ENCODE data around the gene HEATR3.
"Not testable (repeated sequence)": the region's sequence is repeated elsewhere in the genome, so short reads cannot be mapped to it uniquely, and the experiment has no call there.

Gene HEATR3

DNA sequence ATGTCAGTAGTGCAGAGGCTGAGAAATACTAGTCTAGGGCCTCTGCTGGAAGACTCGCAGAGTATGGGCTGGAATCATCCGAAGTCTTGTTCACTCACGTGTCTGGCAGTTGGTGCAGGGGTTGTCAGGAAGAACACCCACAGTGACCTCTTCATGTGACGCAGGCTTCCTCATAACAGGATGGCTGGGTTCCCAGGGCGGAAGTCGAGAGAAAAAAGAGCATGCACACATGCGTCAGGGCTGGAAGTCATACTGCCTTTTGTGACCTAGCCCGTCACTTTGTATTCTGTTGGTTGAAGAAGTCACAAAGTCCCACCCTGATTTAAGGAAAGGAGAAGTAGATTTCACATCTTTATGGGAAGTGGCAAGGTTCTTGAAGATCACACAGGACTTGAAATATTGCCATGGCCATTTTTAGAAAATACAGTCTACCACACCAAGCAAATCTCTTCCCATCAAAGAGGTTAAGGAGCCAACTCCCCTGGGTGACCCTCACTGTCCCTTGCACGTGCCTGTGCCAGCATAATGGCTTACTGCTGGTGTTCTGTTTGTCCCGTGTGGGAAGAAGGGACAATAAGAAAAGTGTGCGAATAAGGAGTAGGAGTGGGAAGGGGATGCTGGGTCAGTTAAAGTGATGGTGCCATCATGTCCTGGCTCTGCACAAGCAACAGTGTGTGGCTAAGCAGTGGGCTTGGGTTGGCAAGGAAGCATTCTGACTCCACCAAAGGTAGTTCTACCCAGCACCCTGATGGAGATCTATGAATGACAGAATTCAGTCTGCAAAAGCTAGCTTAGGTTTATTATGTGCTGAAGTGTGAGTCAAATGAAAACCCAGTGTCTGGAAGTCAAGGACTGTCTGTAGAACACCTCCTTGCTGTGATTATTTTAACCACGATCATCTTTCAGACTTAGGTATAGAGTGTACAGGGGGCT is 28.1 kb downstream of the HEATR3 start:
- no peak for FAIRE-seq
- no peak for DNase-seq (ENCODE audit: insufficient read length, low spot score)

DNA sequence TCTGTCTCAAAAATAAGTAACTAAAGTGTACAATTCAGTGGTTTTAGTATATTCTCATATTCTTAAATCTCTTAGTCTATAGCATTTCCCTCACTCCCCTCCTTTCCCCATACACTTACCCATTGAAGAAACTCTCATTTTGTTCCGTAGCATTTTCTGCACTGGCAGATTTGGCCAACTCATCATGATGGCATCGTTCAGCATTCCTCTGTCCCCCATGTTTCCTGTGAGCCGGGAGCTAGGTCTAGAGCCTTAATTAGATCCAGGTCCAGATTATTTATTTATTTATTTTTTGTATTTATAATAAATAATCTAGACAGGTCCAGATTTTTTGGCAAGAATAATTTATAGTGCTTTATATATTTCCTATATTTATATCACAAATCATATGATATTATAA is 31.0 kb downstream of the HEATR3 start:
- FAIRE-seq (no peak), DNase-seq (ENCODE audit: insufficient read length, low spot score) (peak; percentile 13)

DNA sequence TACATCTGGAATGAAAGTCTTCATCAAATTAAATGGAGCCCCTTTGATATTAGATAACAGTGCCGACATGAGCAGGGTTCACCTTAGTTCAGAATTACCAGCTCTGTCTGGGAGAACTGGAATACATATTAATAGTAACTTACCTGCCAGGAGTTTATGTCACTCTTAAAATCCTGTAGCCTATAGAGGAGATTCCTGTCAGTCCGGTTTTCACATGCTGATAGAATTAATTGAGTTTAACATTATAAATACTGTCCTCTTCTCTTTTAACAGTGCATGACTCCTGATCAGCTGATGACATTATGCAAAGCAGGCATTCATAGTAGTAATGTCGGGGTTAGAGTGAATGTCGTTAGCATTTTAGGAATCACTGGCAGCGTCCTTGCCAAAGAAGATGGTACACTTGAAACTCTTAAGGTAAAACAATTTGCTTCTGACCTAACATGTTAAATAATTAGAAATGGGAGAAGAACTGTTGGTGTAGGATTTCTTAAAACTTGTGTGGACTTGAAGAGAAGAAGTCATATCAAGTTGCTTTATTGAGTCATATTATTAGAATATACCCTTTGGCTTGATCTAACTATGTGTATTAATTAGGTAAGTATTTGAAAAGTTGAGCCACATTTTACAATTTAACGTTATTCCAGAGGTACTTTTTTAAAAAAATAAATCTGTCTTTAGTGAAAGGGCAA is 34.3 kb downstream of the HEATR3 start:
- no peak for DNase-seq (ENCODE audit: insufficient read length, low spot score)
- no peak for FAIRE-seq

DNA sequence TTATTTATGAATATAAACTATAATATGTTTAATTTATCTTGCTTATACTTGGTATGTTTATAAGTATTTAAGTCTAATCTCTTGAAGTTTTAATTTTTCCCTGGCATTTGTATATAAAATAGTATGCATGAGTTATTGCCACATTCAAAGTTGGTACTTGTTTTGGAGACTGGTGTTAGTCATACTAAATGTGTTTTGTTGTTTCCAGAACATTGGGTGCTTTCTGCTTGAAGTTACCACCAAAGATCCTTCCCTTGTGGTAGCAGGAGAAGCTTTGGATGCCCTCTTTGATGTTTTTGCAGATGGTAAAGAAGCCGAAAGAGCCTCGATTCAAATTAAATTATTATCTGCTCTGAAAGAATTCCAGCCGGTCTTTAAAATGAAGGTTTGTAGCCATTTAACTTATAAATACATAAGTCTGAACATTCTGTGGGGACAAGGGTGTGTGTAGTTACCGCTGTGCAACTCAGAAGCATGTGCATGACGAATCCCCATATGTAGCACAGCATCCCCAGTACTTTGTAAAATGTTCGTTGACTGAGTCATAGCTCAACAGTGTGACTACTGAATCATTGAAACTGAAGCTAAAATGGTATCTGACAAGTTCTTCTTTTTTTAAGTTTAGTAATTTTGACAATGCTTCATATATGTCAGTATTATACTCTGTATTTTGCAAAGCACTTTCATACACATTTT is 36.4 kb downstream of the HEATR3 start:
- DNase-seq (ENCODE audit: insufficient read length, low spot score) (no peak), FAIRE-seq (no peak)

DNA sequence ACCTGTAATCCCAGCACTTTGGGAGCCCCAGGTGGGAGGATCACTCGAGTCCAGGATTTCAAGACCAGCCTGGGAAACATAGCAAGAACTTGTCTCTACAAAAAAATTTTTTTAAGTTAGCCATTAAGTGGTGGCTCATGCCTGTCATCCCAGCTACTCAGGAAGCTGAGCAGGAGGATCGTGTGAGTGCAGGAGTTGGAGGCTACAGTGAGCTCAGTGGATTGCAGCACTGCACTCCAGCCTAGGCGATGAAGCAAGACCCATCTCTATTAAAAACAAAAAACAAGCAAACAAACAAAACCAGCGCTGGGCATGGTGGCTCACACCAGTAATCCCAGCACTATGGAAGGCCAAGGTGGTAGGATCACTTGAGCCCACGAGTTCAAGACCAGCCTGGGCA is 38.0 kb downstream of the HEATR3 start:
- DNase-seq (ENCODE audit: insufficient read length, low spot score) = no peak
- FAIRE-seq = no peak

DNA sequence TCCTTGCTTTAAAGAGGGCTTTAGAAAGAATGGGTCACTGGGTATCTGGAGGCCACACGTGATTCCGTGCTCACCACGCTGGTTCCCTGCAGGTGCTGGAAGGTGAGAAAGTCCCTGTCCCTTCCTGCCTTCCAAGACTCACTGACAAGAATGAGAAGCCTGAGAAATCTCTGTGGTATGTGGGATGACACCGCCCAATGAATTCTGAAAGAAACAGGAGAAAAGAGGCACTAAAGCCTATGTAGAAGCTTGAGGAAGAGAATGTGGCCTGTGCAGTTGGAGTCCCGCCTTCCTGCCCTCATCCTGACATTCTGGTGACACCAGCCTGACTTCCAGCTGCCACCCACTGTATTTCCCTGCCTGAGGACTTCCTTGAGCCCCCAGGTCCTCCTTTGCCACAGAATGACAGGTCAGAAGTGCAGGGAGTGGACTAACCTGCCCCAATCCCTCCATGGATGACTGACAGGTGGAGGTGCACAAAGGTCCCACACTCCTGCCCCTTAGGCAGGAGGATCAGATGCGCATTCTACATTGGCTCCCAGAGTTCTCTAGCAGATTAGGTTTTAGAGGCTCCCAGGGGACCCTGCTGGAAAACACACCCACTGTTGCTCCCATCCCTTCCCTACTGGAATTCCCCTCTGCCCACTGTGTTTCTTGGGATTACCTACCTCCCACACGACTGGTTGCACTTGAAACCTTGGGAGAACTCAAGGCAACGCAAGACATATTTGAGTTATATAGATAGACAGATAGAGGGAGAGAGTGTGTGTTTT is 48.8 kb downstream of the HEATR3 start:
- FAIRE-seq = no peak
- DNase-seq (ENCODE audit: insufficient read length, low spot score) = peak; percentile 7

DNA sequence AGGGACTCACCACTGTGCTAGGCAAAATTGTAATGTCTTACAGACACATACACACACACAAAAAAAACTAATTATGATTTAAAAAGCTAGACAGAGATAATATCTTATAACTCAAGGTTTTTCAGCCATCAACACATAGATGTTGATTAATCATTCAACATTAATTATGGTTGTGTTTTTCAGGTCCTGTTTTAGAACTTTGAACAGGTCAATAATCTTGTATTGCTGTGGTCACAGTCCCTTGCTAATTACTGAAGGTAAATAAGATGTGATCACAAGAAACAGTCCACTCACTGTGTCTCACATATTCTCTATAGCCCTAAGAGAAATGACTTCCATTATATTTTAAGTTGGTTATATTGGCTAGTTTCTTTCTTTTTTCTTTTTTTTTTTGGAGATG is 54.9 kb downstream of the HEATR3 start:
- no peak for DNase-seq (ENCODE audit: insufficient read length, low spot score)
- no peak for FAIRE-seq

DNA sequence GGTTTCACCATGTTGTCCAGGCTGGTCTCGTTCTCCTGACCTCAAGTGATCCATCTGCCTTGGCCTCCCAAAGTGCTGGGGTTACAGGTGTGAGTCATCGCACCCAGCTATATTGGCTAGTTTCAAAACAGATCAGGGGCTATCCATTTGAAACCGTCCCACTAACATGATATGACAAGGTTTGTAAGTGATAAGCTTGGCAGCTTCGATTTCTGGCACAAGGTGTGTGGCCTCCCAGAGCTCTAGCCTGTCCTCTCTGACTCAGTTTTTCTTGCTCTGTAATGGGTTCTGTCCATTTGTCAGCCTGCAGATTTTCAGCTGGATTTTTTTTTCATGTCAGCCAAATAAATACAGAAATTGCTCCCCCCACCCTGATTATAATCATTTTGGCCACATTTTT is 55.5 kb downstream of the HEATR3 start:
- DNase-seq (ENCODE audit: insufficient read length, low spot score) = no peak
- no peak for FAIRE-seq

DNA sequence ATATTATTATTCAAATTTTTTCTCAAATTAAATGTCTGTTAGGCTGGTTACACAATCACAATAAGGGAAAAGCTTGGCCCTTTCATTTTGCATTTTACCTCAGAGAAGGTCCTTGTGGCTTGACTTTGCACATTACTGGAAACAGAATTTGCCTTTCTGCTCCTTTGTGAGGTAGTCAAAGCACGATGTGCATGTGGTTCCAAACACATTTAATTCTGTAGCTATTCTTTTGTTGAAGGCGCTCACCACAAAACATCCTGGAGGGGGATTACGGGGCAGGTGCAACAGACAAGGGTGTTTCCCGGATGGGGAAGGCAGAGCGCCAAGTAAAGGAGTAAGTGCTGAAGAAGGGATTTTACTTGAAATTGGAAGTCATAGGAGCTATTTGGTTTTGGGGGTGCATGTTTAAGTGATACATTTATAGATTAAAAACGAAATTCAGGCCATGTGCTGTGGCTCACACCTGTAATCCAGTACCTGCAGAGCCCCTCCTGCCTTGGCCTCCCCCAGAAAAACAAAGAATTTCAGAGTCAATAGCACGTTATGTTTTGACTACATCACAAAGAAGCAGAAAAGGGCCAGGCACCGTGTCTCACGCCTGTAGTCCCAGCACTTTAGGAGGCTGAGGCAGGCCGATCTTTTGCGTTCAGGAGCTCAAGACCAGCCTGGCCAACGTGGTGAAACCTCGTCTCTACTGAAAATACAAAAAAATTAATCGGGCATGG is 56.1 kb downstream of the HEATR3 start:
- DNase-seq (ENCODE audit: insufficient read length, low spot score) (no peak), FAIRE-seq (no peak)

DNA sequence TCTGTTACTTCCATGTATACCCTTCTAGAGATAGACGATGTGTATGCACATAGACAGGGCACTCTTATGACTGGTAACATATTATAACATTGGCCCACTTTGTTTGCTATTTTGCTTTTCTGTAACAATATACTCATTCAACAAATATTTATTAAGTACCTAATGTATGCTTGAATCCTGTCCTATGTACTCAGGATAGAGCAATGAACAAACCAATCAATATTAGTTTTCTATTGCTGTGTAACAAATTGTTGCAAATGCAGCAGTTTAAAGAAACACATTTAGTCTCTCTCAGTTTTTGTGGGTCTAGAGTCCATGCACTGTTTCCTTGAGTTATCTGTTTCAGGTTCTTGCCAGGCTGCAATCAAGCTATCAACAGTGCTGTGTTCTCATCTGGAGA is 57.6 kb downstream of the HEATR3 start:
- FAIRE-seq = no peak
- DNase-seq (ENCODE audit: insufficient read length, low spot score) = no peak

DNA sequence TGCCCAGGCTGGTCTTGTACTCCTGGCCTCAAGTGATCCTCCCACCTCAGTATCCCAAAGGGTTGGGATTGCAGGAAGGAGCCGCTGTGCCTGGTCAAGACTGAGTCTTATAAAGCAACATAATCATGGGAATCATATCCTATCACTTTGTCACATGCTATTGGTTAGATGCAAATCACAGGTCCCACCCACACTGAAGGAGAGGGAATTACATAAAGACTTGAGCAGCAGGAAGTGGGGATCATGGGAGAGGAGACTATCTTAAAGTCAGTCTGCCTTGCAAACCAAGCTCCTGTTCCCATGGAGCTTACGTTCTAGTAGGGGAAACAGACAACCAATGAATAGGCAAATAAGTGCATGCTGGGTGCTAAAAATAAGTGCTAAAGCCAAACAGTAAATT is 59.0 kb downstream of the HEATR3 start:
- FAIRE-seq = no peak
- no peak for DNase-seq (ENCODE audit: insufficient read length, low spot score)

DNA sequence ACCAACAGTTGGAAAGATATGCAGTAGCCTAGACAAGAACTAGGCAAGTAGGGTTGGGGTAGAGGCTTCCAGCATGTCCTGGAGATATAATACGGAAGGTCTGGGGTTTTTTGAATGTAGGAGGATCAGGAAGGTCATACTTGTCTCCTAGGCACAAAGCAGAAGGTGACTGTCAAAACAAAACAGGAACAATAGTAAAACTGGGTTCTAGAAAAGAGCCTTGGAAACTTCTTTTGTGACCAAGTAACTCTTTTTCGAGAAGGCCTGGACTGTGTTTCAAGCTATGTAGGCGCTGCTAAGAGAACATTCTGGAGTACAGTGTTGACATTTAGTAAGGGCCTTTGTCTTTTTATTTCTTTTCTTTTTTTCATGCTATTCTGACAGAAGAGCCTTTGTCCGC is 60.4 kb downstream of the HEATR3 start:
- DNase-seq (ENCODE audit: insufficient read length, low spot score) (no peak), FAIRE-seq (no peak)

DNA sequence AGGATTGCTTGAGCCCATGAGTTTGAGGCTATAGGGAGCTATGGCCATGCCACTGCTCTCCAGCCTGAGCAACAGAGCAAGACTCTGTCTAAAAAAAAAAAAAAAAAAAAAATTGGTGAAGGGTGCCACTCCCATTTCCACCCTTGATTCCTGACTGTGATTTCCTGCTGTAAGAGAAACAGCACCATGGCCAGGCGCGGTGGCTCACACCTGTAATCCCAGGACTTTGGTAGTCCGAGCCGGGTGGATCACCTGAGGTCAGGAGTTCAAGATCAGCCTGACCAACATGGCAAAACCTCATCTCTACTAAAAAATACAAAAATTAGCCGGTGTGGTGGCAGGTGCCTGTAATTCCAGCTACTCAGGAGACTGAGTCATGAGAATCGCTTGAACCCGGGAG is 66.8 kb downstream of the HEATR3 start:
- DNase-seq (ENCODE audit: insufficient read length, low spot score); FAIRE-seq: not testable (repeated sequence)

DNA sequence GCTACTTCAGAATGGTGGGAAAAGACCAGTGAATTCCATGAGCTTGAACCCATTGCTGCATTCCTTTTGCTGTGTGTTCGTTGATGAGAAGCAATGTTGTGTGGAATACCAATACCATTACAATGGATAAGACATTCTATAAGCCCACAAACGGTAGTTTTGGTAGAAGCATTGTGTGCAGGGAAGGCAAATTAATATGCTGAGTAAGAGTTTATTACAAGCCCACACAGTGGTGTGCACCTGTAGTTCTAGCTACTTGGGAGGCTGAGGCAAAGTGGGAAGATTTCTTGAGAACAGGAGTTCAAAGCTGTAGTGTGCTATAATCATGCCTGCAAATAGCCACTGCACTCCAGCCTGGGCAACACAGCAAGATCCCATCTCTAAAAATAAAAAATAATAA is 67.4 kb downstream of the HEATR3 start:
- DNase-seq (ENCODE audit: insufficient read length, low spot score) = no peak
- FAIRE-seq = no peak

DNA sequence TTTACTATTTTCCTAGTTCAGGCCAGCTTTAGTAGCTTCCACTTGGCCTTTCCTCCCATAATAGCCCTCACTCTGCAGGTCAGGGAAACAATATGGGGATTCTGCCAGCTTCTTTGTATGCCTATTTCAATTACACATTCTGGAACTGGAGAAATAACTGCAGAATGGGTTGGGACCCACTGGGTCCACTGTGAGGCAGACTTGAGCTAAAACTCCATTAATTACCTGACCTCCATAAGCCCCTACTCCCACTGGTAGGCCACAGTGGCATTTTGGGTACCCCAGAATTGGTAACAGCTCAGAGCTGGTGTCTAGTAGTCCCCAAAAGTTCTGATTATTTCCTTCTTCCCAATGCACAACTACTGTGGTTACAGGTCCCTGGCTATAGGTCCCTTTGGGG is 70.6 kb downstream of the HEATR3 start:
- DNase-seq (ENCODE audit: insufficient read length, low spot score) = no peak
- FAIRE-seq = no peak

DNA sequence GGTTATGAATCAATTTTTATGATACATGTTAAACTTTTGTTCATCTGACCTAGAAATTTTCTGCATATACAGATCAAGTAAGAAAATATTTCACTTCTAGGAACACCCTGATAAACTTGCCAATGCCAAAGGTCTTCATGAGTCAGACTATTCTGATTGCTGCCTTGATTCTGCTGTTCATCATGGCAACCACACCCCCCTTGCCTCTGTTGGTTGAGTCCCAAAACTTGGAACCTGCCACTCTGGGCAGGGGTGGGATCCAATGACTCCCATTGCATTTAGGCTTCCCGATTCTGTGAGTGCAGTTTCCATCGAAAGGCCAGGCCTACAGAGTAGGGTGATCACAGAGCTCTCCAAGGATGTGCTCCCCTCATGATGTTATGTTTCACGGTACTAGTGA is 71.5 kb downstream of the HEATR3 start:
- DNase-seq (ENCODE audit: insufficient read length, low spot score) = no peak
- no peak for FAIRE-seq

DNA sequence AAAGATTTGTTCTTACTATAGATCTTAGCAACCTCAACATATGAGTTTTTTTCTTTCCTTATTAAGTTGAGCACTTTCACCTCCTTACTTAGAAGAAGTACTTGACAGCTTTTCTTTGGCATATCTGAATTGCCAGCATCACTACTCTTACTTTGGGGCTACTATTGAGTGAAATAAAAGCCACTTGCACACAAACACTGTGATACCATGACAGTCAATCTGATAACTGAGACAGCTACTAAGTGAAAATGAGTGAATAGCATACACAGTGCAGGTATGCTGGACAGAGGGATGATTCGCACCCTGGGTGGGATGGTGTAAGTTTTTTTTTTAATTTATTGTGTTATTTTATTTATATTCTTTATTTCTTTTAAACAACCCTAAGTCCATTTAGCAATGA is 73.8 kb downstream of the HEATR3 start:
- DNase-seq (ENCODE audit: insufficient read length, low spot score) = no peak
- FAIRE-seq = no peak

DNA sequence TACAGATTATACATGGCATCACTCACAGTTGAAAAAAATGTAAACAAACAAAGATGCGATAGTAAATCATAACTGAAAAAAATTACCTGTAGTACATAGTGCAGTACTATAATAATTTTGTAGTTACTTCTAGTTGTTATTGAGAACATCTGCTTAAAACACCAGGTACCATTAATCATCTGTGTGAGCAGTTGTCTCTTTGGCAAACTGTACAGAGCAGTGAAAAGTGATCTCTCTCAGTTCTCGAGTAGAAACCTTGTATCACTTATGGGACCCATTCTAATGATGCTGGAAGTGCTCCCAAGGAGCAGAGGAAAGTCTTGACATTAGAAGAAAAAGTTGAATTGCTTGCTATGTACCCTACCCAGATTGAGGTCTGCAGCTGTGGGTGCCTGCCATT is 78.4 kb downstream of the HEATR3 start:
- no peak for DNase-seq (ENCODE audit: insufficient read length, low spot score)
- FAIRE-seq = no peak

DNA sequence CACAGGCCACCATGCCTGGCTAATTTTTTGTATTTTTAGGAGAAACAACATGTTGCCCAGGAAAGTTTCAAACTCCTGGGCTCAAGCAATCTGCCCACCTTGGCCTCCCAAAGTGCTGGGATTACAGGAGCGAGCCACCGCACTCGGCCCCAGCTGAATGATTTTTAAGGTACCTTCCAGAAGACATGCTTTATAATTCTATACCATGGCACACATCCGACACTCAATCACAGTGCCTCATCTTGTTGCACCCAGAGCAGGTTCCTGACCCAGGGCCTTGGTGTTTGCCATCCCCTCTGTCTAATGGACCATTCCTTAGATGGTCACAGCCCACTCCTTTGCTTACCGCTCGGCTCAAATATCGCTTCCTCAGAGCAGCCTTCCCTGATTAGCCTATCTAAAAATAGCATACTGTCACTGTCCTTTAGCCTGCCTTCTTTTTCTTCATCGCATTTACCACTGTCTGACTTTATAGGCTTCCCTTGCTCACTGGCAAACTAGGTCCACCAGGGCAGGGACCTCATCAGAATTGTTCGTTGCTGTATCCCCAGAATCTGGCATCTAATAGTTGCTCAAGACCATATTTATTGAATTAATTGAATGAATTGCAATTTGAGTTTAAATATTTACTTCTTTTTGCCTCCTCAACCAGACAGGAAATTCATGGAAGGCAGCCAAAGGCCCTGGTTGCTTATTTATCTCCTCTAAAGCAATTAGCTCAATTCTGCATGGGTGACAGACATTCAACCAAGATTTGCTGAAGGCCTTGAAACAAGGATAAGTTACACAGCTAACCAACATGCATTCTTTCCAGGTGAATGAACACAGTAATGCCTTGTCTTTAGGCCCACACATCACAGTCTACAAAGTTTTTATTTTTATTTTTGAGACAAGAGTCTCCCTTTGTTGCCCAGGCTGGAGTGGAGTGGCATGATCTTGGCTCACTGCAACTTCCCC is 81.0 kb downstream of the HEATR3 start:
- FAIRE-seq (no peak), DNase-seq (ENCODE audit: insufficient read length, low spot score) (no peak)
